Endodermal cell (in vitro differentiated cells): Measurements from ENCODE around the gene MRPL36. TPM values are rescaled to one million over a fixed set of nuclear protein-coding genes. Genes with fewer than 3 reads are reported as not detected.

Source experiments
- DNase-seq: peaks from one replicate; pipeline ENCODE4 v3.0.0-alpha.2; 2017
- H3K27ac ChIP-seq: 2 replicates; pipeline ENCODE4 v1.5.1; 2013; ENCODE audit warnings: mild to moderate bottlenecking, low read depth, low read length, moderate library complexity
- H3K27me3 ChIP-seq: 2 replicates; pipeline ENCODE4 v1.6.1; 2013; ENCODE audit warnings: mild to moderate bottlenecking, low read length, moderate library complexity; ENCODE audit not compliant: insufficient read depth, control insufficient read depth, poor library complexity, severe bottlenecking
- H3K36me3 ChIP-seq: 2 replicates; pipeline ENCODE4 v1.7.0; 2013; ENCODE audit warnings: mild to moderate bottlenecking, low read length, moderate library complexity; ENCODE audit not compliant: control insufficient read depth, insufficient read depth
- H3K4me1 ChIP-seq: one replicate; pipeline ENCODE4 v1.7.0; 2013; ENCODE audit warnings: low read length; ENCODE audit not compliant: control insufficient read depth, insufficient read depth
- H3K4me3 ChIP-seq: 2 replicates; pipeline ENCODE4 v1.5.1; 2013; ENCODE audit warnings: mild to moderate bottlenecking, low read length, moderate library complexity
- H3K9ac ChIP-seq: 2 replicates; pipeline ENCODE4 v1.6.1; 2013; ENCODE audit warnings: mild to moderate bottlenecking, low read length, moderate library complexity; ENCODE audit not compliant: poor library complexity, severe bottlenecking; ENCODE audit errors: extremely low read depth
- H3K9me3 ChIP-seq: 2 replicates; pipeline ENCODE4 v1.6.1; 2013; ENCODE audit warnings: mild to moderate bottlenecking, low read length, moderate library complexity; ENCODE audit not compliant: control insufficient read depth
- H3K27ac Mint-ChIP-seq: 2 replicates; pipeline ENCODE4 v1.8.0; 2020; ENCODE audit warnings: mixed read lengths
- H3K27me3 Mint-ChIP-seq: 2 replicates; pipeline ENCODE4 v1.8.0; 2021; ENCODE audit warnings: mild to moderate bottlenecking, mixed read lengths; ENCODE audit not compliant: insufficient read depth
- H3K36me3 Mint-ChIP-seq: 2 replicates; pipeline ENCODE4 v1.8.0; 2020; ENCODE audit warnings: low read depth, mixed read lengths
- H3K4me1 Mint-ChIP-seq: 2 replicates; pipeline ENCODE4 v1.8.0; 2020; ENCODE audit warnings: mixed read lengths
- H3K4me3 Mint-ChIP-seq: 2 replicates; pipeline ENCODE4 v1.8.0; 2020; ENCODE audit warnings: mild to moderate bottlenecking, moderate library complexity, mixed read lengths
- H3K9me3 Mint-ChIP-seq: 2 replicates; pipeline ENCODE4 v1.8.0; 2020; ENCODE audit warnings: mild to moderate bottlenecking, mixed read lengths
- CTCF ChIP-seq: fragments of 200-600 bp; sonication (generic); conservative IDR thresholded peaks from 2 replicates; pipeline ENCODE4 v1.5.0; 2021; ENCODE audit warnings: antibody characterized with exemption, mild to moderate bottlenecking
- WGBS, 2 experiments: methylation state at CpG; one replicate each; pipeline versions ENCODE4 v1.1.5 to v1.1.7; 2013; ENCODE audit warnings: missing lambda C conversion rate in 2 of 2, mixed read lengths in 1 of 2; ENCODE audit not compliant: insufficient coverage in 1 of 2, insufficient read length in 1 of 2; 5-methylcytosine and 5-hydroxymethylcytosine counted together
- total RNA-seq, 2 donors: library from RNA; stranded (reverse); fragmentation: NEBNext Ultra II Directional in 1 of 2; extraction: Animal tissue kit (Norgen Biotek cat#: 25700) in 1 of 2; gene quantifications; 2 replicates in 1 of 2; 3 replicates in 1 of 2; pipeline ENCODE4 v1.2.1, GENCODE V29; 2021

Gene MRPL36
- total RNA-seq, 2 donors from 2014 or later, result 44.0 to 49.7 TPM

- Mint-ChIP-seq H3K9me3 (no peaks in the 10 kb centered on the region), H3K36me3 (peaks cover 78% of the 10 kb centered on the region), H3K4me1 (no peaks in the 10 kb centered on the region), H3K27ac (no peak overlapping the region), H3K4me3 (no peak overlapping the region), H3K27me3 (no peaks in the 10 kb centered on the region)
- Histone ChIP-seq H3K4me1 (no peaks in the 10 kb centered on the region), H3K27ac (no peak overlapping the region), H3K36me3 (peaks cover 89% of the 10 kb centered on the region), H3K9me3 (no peaks in the 10 kb centered on the region), H3K4me3 (no peak overlapping the region), H3K27me3 (no peaks in the 10 kb centered on the region), H3K9ac (no peak overlapping the region)
- TF ChIP-seq CTCF, result no peak
- DNase-seq, result no peak
- WGBS, 2 experiments, result 96 to 98% methylated on average over 6 to 10 of the region's 10 CpGs
These were observed 11.0 kb upstream of the MRPL36 start for GRCh38 chr5:1810581-1811101.

GRCh38 chr5:1809416-1810035, 9.9 kb upstream of the MRPL36 start:
- no peaks in the 10 kb centered on the region for H3K9me3 ChIP-seq
- H3K4me1 ChIP-seq, result no peaks in the 10 kb centered on the region
- Mint-ChIP-seq H3K4me1 (no peaks in the 10 kb centered on the region), H3K27ac (no peak overlapping the region), H3K27me3 (no peaks in the 10 kb centered on the region), H3K36me3 (peaks cover 79% of the 10 kb centered on the region), H3K4me3 (no peak overlapping the region), H3K9me3 (no peaks in the 10 kb centered on the region)
- peaks cover 90% of the 10 kb centered on the region for H3K36me3 ChIP-seq
- no peak overlapping the region for H3K9ac ChIP-seq
- H3K4me3 ChIP-seq, result no peak overlapping the region
- 90 to 91% methylated on average over 26 to 32 of the region's 32 CpGs for WGBS, 2 experiments
- no peak for TF ChIP-seq CTCF
- no peak for DNase-seq
- H3K27ac ChIP-seq, result no peak overlapping the region
- no peaks in the 10 kb centered on the region for H3K27me3 ChIP-seq

- H3K27ac Mint-ChIP-seq, result no peak overlapping the region
- no peak overlapping the region for H3K4me3 ChIP-seq
- H3K9ac ChIP-seq, result no peak overlapping the region
- 62 to 86% methylated on average over 1 to 3 of the region's 3 CpGs for WGBS, 2 experiments
- peaks cover 80% of the 10 kb centered on the region for H3K36me3 Mint-ChIP-seq
- H3K9me3 ChIP-seq, result no peaks in the 10 kb centered on the region
- peaks cover 91% of the 10 kb centered on the region for H3K36me3 ChIP-seq
- no peaks in the 10 kb centered on the region for H3K27me3 Mint-ChIP-seq
- H3K4me1 ChIP-seq, result no peaks in the 10 kb centered on the region
- TF ChIP-seq CTCF, result no peak
- H3K27me3 ChIP-seq, result no peaks in the 10 kb centered on the region
- no peak for DNase-seq
- no peak overlapping the region for H3K4me3 Mint-ChIP-seq
- no peaks in the 10 kb centered on the region for H3K4me1 Mint-ChIP-seq
- no peak overlapping the region for H3K27ac ChIP-seq
- no peaks in the 10 kb centered on the region for H3K9me3 Mint-ChIP-seq
These were observed 8.8 kb upstream of the MRPL36 start for GRCh38 chr5:1808439-1808838.
